Epidermal melanocyte (primary cell): Measurements from ENCODE around the gene DUS1L.

Source experiments
- DNase-seq: peaks from one replicate; pipeline ENCODE4 v3.0.0; 2011; ENCODE audit warnings: low spot score; ENCODE audit not compliant: insufficient read length

The DUS1L gene

GRCh38 chr17:82087961-82088837, 22.6 kb upstream of the DUS1L start:
- no peak for DNase-seq

DNA sequence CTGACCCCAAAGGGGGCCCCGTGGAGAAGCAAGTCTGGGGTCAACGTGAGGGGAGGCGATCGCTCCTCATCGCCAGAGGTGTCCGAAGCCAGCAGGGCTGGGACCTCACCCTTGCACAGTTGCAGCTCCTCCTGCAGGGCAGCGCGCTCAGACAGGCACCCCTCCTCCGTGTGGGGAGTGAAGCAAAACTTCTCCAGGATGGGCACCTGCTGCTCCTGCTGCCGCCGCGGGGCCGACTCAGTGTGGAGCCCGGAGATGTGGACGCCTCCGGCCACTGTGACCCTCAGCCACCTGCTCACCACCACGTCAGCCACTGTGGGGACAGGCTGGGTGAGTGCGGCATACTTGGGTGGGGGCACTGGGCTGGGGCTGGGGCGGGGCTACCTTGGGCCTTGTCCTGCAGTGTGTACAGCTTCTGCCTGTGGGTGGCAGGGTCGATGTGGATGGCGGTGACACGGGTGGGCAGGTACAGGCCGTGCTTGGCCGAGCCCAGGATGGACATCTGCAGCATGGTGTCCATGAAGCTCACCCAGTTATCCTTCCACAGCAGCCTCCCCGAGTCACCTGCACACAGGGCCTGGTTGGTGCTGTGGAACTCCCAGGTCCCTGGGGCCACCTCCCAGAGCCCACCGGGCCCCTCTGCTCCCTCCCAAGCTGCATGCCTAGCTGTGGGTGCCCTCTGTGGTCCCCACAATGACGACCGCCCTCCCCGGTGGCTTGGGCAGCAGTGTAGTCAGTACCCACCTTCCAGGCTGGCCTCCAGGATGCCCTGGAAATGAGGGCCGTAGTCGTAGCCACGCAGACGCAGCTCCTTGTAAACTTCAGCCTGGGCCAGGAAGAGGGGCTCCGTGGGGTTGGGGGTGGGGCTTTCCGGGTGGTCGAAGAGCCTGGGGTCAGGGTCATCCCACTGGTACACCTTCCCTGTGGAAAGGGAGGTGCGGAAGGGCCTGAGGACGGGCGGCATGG, 21.6 kb upstream of the DUS1L start:
- DNase-seq = no peak

DNA sequence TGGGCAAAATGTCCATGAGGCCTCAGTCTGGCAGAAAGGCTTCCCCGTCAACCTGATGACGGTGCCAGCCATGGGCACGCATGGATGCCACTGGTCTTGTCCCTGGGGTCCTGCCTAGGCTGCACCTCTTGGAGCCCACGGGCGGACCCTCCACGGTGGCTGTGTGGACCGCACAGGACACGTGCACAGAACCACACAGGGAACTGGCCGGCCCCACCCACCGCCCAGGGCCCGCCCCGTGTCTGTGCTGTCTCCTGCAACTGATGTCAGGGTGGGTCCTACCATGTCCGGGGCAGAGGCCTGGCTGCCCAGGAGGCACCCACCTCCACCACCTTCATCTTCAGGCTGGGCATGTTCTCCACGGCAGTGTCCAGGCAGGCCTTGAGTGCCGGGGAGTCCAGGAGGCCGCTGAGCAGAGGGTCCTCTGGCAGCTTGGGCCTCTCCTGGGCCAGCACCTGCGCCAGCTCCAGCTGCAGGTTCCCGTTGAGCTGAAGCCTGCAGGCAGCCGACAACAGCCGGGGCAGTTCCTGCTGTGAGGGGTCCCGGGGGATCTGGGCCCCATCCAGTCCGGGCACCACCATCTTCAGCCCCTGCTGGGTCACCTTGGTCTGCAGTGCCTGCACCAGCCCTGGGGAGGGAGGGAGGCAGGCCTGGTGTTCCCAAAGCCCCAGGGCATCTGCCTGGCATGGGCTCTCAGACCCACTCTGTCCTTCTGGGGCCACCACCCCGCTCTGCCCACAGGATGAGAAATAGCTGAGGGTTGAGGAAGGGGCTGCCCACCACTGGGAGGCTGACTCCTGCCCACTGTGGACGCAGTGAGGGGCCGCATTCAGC, 20.5 kb upstream of the DUS1L start:
- DNase-seq = no peak

DNA sequence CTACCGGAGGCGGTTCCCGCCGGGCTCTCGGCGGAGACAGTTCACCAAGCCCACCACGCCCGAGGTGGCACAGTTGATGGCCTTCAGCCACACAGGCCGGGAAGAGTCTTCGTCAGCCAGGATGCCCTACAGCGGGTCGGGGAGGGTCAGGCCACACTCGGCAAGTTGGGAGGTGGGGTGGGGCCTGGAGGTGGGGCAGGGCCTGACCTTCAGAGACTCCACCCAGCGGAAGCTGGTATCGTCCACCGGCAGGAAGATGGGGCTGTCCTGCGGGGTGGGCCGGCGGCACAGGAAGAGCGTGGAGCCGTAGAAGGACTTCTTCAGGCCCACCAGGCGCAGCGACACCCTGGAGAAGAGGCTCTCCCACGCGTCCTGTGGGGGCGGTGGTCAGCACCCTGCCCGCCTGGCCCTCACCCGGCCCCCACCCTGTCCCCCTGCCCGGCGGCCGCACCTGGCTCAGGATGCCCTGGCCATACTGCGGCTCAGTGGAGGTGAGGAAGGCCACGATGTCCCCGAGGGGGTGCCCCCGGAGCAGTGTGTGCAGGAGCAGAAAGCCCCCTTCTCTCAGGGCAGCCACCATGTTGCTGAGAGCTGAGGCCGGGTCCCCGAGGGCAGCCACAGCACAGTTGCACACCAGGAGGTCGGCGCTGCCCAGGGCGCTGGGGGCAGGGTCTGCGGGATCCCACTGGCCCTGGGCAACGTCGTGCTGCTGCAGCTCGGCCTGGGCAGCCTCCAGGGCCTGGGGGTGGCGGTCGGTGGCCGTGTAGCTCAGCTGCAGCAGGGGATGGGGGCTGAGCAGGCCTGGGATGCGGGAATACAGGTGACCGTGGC, 19.6 kb upstream of the DUS1L start:
- DNase-seq = no peak

DNA sequence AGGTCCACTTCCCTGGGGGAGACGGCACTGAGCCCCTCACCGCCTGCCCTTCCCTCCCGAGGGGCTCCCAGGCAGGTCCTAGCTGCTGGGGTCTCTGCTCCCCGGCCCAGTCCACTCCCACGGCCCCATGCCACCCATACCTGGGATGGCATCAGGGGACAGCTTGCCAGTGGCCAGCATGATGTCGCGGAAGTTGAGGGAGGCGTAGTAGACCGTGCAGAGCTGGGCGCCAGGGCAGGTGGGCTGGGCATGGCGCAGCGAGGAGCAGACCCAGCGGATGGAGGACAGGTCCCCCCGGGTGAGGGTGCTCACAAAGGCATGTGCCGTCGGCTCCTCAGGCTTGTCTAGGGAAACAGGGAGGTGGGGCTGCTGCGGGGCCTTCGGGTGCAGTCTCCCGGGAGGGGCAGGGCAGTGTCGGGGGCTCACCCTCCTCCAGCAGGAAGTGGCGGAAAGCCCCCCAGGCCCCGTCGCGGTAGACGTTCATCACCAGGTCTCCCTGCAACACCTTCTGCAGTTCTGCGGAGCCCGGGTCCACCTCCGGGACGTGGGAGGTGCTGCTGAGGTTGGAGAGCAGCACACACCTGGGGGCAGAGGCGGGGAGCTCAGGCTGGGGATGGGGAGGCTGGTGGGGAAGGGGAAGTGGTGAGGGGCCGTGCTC, 18.9 kb upstream of the DUS1L start:
- DNase-seq = no peak

DNA sequence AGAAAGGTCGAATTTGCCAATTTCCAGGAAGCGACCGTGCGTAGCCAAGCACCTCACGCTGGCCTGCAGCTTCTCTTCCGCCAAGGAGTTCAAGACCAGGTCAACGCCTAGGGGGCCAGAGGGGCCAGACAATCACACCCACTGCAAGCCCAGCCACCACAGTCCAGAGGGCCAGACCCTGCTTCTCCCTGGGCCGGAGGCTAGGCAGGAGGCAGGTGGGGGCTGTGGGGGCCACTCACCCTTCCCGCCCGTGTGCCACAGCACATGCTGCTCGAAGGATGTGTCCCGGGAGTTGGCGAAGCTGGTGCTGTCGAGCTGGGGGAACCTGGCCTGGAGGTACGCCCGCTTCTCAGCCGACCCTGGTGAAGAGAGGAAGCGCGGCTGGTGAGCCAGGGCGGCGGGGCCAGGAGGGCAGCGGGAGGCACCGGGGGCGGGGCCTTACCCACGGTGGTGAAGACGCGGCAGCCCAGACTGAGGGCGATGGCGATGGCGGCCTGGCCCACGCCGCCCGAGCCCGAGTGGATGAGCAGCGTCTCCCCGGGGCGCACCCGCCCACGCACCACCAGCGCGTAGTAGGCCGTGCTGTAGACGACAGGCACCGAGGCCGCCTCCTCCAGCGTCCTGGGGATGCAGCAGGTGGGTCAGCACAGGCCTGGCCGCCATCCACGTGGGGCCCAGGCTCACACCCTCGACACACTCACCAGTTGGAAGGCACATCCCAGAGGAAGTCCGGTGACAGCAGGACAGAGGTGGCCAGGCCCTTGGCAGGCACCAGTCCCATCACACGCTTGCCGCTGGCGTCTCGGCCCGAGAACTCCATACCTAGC, 18.1 kb upstream of the DUS1L start:
- DNase-seq = no peak

GRCh38 chr17:82083009-82083408, 17.4 kb upstream of the DUS1L start:
- DNase-seq = no peak

DNA sequence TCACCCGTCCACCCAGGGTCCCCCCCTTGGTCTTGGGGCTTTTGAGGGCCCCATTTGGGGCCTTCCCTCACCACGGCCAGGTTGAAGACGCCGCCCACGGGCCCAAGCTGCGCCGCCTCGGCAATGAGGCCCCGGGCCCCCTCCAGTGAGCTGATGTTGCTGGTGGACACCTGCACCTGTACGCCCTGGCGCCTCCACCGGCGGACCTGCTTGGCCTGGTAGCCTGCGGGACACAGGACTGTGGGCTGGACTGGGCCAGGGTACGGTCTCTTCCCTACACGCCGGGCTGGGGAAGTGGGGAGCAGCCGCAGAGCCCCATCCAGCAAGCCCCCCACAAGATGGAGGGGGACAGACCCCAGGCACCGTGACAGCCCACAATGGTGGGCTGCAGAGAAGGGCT, 16.9 kb upstream of the DUS1L start:
- DNase-seq = no peak

- DNase-seq = no peak
These were observed 16.4 kb upstream of the DUS1L start for GRCh38 chr17:82081966-82082365.

GRCh38 chr17:82081546-82081945, 15.9 kb upstream of the DUS1L start:
- no peak for DNase-seq

- DNase-seq = no peak
These were observed 15.3 kb upstream of the DUS1L start for GRCh38 chr17:82080789-82081464.

DNA sequence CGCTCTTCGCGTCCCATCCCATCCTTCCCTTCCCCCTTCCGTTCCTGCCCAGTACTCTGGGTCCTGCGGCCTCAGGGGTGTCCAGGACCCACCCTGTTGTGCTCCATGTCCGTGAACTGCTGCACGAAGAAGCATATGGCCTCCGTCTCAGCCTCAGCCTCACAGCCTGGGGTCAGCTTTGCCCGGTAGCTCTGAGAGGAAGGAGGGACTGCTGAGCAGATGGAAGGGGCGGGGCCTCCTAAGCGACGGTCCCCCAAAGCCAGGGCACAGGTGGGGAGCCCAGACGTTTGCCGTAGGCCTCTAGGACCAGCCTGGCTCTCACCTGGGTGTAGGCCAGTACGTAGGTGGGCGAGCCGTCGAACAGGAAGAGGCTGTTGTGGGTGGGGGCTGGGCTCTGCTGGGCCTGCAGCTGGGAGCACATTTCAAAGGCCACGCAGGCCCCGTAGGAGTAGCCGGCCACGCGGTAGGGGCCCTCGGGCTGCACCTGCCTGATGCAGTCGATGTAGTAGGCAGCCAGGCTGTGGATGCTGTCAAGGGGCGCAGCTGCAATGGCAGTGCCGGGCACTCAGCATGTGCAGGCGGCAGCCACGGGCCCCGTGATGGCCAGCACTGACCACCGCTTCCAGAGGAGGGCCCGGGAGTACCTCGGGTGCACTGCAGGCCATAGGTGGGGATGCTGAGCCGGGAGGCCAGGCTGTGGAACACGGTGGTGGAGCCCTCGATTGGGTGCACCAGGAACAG, 14.6 kb upstream of the DUS1L start:
- no peak for DNase-seq

- DNase-seq = no peak
These were observed 13.5 kb upstream of the DUS1L start for GRCh38 chr17:82079001-82079677.

DNA sequence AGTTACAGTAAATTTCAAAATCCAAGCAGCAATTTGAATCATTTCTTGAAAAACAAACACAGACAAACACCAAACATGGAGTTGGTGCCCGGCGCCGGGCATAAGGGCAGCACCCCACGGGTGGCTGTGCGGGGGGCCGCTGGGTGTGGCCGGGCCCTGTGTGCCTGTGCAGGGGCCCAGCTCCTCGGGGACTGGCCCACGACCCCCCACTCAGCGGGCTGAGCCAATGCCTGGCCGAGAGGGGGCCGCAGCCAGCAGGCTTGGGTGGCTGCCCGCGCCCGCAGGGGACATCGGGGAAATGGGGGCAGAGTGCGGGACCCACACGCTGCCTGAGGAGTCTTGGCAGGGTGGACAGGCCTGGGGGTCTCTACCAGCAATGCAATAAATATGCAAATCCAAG, 12.8 kb upstream of the DUS1L start:
- no peak for DNase-seq

GRCh38 chr17:82077617-82078358, 12.2 kb upstream of the DUS1L start:
- no peak for DNase-seq

DNA sequence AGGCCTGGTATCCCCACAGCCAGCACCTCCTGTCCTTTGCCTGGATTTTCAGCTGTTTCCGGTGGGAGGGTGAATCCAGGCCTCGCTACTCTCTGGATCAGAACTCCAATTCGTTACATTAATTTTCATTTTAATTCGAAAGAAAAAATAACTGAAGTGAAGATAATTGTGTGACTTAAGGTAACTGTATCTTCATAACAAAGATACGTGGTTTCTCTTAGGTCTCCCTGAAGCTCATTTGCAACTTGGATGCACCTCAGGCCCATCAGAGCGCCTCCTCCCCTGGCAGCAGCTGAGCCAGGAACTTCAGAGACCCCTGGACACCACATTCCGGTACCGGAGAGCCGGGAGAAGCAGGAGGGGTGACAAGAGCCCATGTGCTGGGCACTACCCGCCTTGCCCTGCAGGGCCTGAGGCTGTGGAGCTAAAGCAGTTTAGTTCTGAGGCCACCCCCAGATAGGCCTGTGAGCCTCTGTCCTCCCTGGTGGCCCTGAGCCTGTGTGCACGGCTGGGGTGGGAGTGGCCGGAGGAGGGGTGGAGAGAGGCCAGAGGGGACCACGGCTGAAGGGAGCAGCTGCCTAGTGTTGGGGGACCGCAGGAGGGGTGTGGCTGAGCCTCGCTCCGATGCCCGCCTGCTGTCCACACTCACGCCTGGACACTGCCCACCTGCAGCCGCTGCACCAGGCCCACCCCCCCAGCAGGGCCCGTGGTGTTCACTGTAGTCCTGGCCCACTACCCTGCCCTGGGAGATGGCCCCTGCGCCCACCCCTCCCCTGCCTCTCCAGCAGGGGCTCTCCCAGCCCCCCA, 11.4 kb upstream of the DUS1L start:
- DNase-seq = no peak
